ENCODE data around the gene PARVB. TPM values are rescaled to one million over a fixed set of nuclear protein-coding genes. Genes with fewer than 3 reads are reported as not detected.

The PARVB gene
- total and polyA plus RNA-seq, 10 of the 15 experiments (the other 5 are each of a cell fraction or from before 2014, with no cell fraction given), result 5.2 to 264 (median 76.0) TPM

- TF ChIP-seq, protein P1, sequence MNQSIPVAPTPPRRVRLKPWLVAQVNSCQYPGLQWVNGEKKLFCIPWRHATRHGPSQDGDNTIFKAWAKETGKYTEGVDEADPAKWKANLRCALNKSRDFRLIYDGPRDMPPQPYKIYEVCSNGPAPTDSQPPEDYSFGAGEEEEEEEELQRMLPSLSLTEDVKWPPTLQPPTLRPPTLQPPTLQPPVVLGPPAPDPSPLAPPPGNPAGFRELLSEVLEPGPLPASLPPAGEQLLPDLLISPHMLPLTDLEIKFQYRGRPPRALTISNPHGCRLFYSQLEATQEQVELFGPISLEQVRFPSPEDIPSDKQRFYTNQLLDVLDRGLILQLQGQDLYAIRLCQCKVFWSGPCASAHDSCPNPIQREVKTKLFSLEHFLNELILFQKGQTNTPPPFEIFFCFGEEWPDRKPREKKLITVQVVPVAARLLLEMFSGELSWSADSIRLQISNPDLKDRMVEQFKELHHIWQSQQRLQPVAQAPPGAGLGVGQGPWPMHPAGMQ (IDR thresholded peaks at IDR 0.05; ENCODE audit: borderline replicate concordance), result no peak
- TF ChIP-seq BRCA1 (IDR thresholded peaks at IDR 0.05; ENCODE audit: low read depth, low read length) (no peak), CEBPB (IDR thresholded peaks at IDR 0.05; ENCODE audit: borderline replicate concordance in 1 of 2, low read depth in 2 of 2, low read length in 2 of 2) (no peak), NFIC (IDR thresholded peaks at IDR 0.05; ENCODE audit: low read depth, low read length) (0 out of 2 replicates have a peak, but pooled peaks have one; percentile 53), DPF2 (IDR thresholded peaks at IDR 0.05) (peak; percentile 62; the same call in 1 of the 2 replicates), EED (IDR thresholded peaks at IDR 0.05; ENCODE audit: low read depth) (peak; percentile 87), MAX (IDR thresholded peaks at IDR 0.05; ENCODE audit: low read depth, low read length) (no peak), NFYB (IDR thresholded peaks at IDR 0.05; ENCODE audit: insufficient read depth, low read depth, low read length) (no peak), EP300 (IDR thresholded peaks at IDR 0.05; ENCODE audit: borderline replicate concordance in 1 of 2, control insufficient read depth in 1 of 2, low read depth in 2 of 2, low read length in 2 of 2) (peak; percentile 53 to 68; a peak in 1 of 4 replicates), BCLAF1 (IDR thresholded peaks at IDR 0.05) (no peak), SRF (IDR thresholded peaks at IDR 0.05; ENCODE audit: low read depth in 2 of 2, low read length in 2 of 2) (no peak), TCF3 (IDR thresholded peaks at IDR 0.05; ENCODE audit: borderline replicate concordance, insufficient read depth, low read depth, low read length) (peak; percentile 94), PML (IDR thresholded peaks at IDR 0.05; ENCODE audit: low read length) (no peak), IKZF2 (IDR thresholded peaks at IDR 0.05) (peak; percentile 92 to 93), POU2F2 (IDR thresholded peaks at IDR 0.05; ENCODE audit: borderline replicate concordance, low read depth, low read length) (peak; percentile 72; the same call in 1 of the 3 replicates), FOS (IDR thresholded peaks at IDR 0.05; ENCODE audit: borderline replicate concordance, extremely low read depth, insufficient read length) (no peak)
- TF ChIP-seq, protein P2, sequence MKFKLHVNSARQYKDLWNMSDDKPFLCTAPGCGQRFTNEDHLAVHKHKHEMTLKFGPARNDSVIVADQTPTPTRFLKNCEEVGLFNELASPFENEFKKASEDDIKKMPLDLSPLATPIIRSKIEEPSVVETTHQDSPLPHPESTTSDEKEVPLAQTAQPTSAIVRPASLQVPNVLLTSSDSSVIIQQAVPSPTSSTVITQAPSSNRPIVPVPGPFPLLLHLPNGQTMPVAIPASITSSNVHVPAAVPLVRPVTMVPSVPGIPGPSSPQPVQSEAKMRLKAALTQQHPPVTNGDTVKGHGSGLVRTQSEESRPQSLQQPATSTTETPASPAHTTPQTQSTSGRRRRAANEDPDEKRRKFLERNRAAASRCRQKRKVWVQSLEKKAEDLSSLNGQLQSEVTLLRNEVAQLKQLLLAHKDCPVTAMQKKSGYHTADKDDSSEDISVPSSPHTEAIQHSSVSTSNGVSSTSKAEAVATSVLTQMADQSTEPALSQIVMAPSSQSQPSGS (IDR thresholded peaks at IDR 0.05; ENCODE audit: low read length), result peak; percentile 55; the same call in 1 of the 2 replicates
- TF ChIP-seq, protein P3, sequence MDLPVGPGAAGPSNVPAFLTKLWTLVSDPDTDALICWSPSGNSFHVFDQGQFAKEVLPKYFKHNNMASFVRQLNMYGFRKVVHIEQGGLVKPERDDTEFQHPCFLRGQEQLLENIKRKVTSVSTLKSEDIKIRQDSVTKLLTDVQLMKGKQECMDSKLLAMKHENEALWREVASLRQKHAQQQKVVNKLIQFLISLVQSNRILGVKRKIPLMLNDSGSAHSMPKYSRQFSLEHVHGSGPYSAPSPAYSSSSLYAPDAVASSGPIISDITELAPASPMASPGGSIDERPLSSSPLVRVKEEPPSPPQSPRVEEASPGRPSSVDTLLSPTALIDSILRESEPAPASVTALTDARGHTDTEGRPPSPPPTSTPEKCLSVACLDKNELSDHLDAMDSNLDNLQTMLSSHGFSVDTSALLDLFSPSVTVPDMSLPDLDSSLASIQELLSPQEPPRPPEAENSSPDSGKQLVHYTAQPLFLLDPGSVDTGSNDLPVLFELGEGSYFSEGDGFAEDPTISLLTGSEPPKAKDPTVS (IDR thresholded peaks at IDR 0.05; ENCODE audit: low read depth, low read length), result no peak
- TF ChIP-seq, protein P4, sequence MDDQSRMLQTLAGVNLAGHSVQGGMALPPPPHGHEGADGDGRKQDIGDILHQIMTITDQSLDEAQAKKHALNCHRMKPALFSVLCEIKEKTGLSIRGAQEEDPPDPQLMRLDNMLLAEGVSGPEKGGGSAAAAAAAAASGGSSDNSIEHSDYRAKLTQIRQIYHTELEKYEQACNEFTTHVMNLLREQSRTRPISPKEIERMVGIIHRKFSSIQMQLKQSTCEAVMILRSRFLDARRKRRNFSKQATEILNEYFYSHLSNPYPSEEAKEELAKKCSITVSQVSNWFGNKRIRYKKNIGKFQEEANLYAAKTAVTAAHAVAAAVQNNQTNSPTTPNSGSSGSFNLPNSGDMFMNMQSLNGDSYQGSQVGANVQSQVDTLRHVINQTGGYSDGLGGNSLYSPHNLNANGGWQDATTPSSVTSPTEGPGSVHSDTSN (IDR thresholded peaks at IDR 0.05; ENCODE audit: insufficient replicate concordance, low read depth, low read length), result peak; percentile 62
Measured at GRCh38 chr22:44042249-44043218, 18.4 kb downstream of the PARVB start (continued).

All from GM12878 (cell line).